Upper lobe of left lung (tissue), 4 donors: ENCODE data around the gene FBXL5.
"Not testable (repeated sequence)": the region's sequence is repeated elsewhere in the genome, so short reads cannot be mapped to it uniquely, and the experiment has no call there.

Experiments
- EP300 ChIP-seq, 4 donors: sonication (generic); formaldehyde crosslinking; IDR thresholded peaks; one replicate each; pipeline ENCODE4 v1.5.1; 2017; ENCODE audit warnings: antibody characterized with exemption in 4 of 4, control low read depth in 2 of 4
- TF ChIP-seq, protein P1 (sequence below), 6 experiments: fragments of 450-650 bp in 4 of 6; fragments of 200-600 bp in 2 of 6; sonication (generic) in 2 of 6; IDR thresholded peaks; one replicate each; pipeline ENCODE4 v1.5.1; 2016 to 2019; ENCODE audit warnings: antibody characterized with exemption in 6 of 6

DNA sequence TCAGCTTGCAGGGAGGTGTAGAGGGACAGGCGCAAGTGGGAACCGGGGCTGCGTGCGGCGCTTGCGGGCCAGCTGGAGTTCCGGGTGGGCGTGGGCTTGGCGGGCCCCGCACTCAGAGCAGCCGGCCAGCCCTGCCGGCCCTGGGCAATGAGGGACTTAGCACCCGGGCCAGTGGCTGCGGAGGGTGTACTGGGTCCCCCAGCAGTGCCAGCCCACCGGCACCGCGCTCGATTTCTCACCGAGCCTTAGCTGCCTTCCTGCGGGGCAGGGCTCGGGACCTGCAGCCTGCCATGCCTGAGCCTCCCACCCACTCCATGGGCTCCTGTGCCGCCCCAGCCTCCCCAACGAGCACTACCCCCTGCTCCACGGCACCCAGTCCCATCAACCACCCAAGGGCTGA lies 40.3 kb downstream of the FBXL5 start:
- TF ChIP-seq, protein P1, sequence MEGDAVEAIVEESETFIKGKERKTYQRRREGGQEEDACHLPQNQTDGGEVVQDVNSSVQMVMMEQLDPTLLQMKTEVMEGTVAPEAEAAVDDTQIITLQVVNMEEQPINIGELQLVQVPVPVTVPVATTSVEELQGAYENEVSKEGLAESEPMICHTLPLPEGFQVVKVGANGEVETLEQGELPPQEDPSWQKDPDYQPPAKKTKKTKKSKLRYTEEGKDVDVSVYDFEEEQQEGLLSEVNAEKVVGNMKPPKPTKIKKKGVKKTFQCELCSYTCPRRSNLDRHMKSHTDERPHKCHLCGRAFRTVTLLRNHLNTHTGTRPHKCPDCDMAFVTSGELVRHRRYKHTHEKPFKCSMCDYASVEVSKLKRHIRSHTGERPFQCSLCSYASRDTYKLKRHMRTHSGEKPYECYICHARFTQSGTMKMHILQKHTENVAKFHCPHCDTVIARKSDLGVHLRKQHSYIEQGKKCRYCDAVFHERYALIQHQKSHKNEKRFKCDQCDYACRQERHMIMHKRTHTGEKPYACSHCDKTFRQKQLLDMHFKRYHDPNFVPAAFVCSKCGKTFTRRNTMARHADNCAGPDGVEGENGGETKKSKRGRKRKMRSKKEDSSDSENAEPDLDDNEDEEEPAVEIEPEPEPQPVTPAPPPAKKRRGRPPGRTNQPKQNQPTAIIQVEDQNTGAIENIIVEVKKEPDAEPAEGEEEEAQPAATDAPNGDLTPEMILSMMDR (IDR thresholded peaks at IDR 0.05): not testable (repeated sequence)
- TF ChIP-seq EP300 (IDR thresholded peaks at IDR 0.05): not testable (repeated sequence)
